Liver (tissue), 9 donors: ENCODE data around the gene TBC1D14. TPM values are rescaled to one million over a fixed set of nuclear protein-coding genes. Genes with fewer than 3 reads are reported as not detected.

Experiments used
- DNase-seq: peaks from one replicate; pipeline ENCODE4 v3.0.0-alpha.2; 2017; ENCODE audit warnings: low spot score
- H3K27ac ChIP-seq, 2 donors: one replicate each; pipeline ENCODE4 v1.7.0; 2013; ENCODE audit warnings: inconsistent platforms in 2 of 2, low read length in 2 of 2, control low read depth in 1 of 2, low read depth in 1 of 2, mild to moderate bottlenecking in 1 of 2
- H3K27me3 ChIP-seq, 4 donors: one replicate each; pipeline versions ENCODE4 v1.6.1 to v1.7.0; 2013; ENCODE audit warnings: low read length in 3 of 4, inconsistent platforms in 1 of 4, mild to moderate bottlenecking in 1 of 4, moderate library complexity in 1 of 4; ENCODE audit not compliant: control insufficient read depth in 4 of 4, insufficient read depth in 4 of 4
- H3K36me3 ChIP-seq, 4 donors: one replicate each; pipeline versions ENCODE4 v1.6.1 to v1.7.0; 2013; ENCODE audit warnings: low read length in 3 of 4, mild to moderate bottlenecking in 3 of 4, low read depth in 1 of 4, moderate library complexity in 1 of 4; ENCODE audit not compliant: control insufficient read depth in 4 of 4, insufficient read depth in 3 of 4
- H3K4me1 ChIP-seq, 4 donors: one replicate each; pipeline versions ENCODE4 v1.6.1 to v1.7.0; 2013; ENCODE audit warnings: low read length in 3 of 4, mild to moderate bottlenecking in 3 of 4, moderate library complexity in 1 of 4; ENCODE audit not compliant: control insufficient read depth in 4 of 4, insufficient read depth in 4 of 4
- H3K4me3 ChIP-seq, 3 donors: one replicate each; pipeline versions ENCODE4 v1.6.1 to v1.7.0; 2013; ENCODE audit warnings: low read length in 3 of 3, control low read depth in 1 of 3, low read depth in 1 of 3, mild to moderate bottlenecking in 1 of 3
- H3K9ac ChIP-seq, 2 donors: one replicate each; pipeline ENCODE4 v1.7.0; 2013; ENCODE audit warnings: low read length in 2 of 2, mild to moderate bottlenecking in 2 of 2, moderate library complexity in 2 of 2, control low read depth in 1 of 2, low read depth in 1 of 2
- H3K9me3 ChIP-seq, 4 donors: one replicate each; pipeline versions ENCODE4 v1.6.1 to v1.7.0; 2013; ENCODE audit warnings: low read length in 3 of 4; ENCODE audit not compliant: control insufficient read depth in 4 of 4
- EGR1 ChIP-seq, 2 donors: IDR thresholded peaks; 2 replicates each; pipeline ENCODE4 v1.6.1; 2016 to 2018; ENCODE audit warnings: antibody characterized with exemption in 2 of 2, low read depth in 2 of 2
- FOXA1 ChIP-seq: IDR thresholded peaks from 2 replicates; pipeline ENCODE4 v1.6.1; 2016; ENCODE audit warnings: antibody characterized with exemption
- FOXA2 ChIP-seq: IDR thresholded peaks from 2 replicates; pipeline ENCODE4 v1.6.1; 2016; ENCODE audit warnings: antibody characterized with exemption
- GABPA ChIP-seq, 2 donors: IDR thresholded peaks in 1 of 2; conservative IDR thresholded peaks in 1 of 2; 2 replicates each; pipeline ENCODE4 v1.6.1; 2016; ENCODE audit warnings: antibody characterized with exemption in 2 of 2, mild to moderate bottlenecking in 1 of 2, moderate library complexity in 1 of 2
- HNF4A ChIP-seq, 2 donors: conservative IDR thresholded peaks; 2 replicates each; pipeline ENCODE4 v1.6.1; 2016; ENCODE audit warnings: antibody characterized with exemption in 2 of 2, mild to moderate bottlenecking in 2 of 2
- HNF4G ChIP-seq: IDR thresholded peaks from 2 replicates; pipeline ENCODE4 v1.6.1; 2016; ENCODE audit warnings: antibody characterized with exemption
- JUND ChIP-seq, 2 donors: IDR thresholded peaks; 2 replicates each; pipeline ENCODE4 v1.6.1; 2016; ENCODE audit warnings: antibody characterized with exemption in 2 of 2
- NR2F2 ChIP-seq: IDR thresholded peaks from 2 replicates; pipeline ENCODE4 v1.6.1; 2016; ENCODE audit warnings: antibody characterized with exemption
- RAD21 ChIP-seq, 2 donors: IDR thresholded peaks; 2 replicates each; pipeline ENCODE4 v1.6.1; 2016; ENCODE audit warnings: antibody characterized with exemption in 2 of 2, mild to moderate bottlenecking in 2 of 2
- RXRA ChIP-seq, 2 donors: IDR thresholded peaks; 2 replicates each; pipeline ENCODE4 v1.6.1; 2017 to 2018; ENCODE audit warnings: antibody characterized with exemption in 2 of 2, mild to moderate bottlenecking in 1 of 2
- SP1 ChIP-seq: IDR thresholded peaks from 2 replicates; pipeline ENCODE4 v1.6.1; 2018; ENCODE audit warnings: antibody characterized with exemption, mild to moderate bottlenecking
- TAF1 ChIP-seq: conservative IDR thresholded peaks from 2 replicates; pipeline ENCODE4 v1.6.1; 2016; ENCODE audit warnings: antibody characterized with exemption, mild to moderate bottlenecking
- YY1 ChIP-seq: IDR thresholded peaks from 2 replicates; pipeline ENCODE4 v1.6.1; 2016; ENCODE audit warnings: antibody characterized with exemption, mild to moderate bottlenecking
- WGBS: extraction: QIAGEN DNeasy Blood & Tissue Kit; methylation state at CpG from one replicate; pipeline ENCODE4 v1.1.7; 2013; 5-methylcytosine and 5-hydroxymethylcytosine counted together
- polyA plus RNA-seq, 2 donors: library from polyadenylated mRNA; stranded (reverse) in 1 of 2; unstranded in 1 of 2; fragments of 200-250 nt in 1 of 2; fragments of >200 nt in 1 of 2; fragmentation: Nextera tagmentation in 1 of 2; extraction: Ambion mirVana in 1 of 2; gene quantifications; one replicate each; pipeline versions ENCODE4 v1.2.1 to v1.2.3, GENCODE V29; 2013 to 2015
- total RNA-seq, 2 donors: library from RNA; depleted of rRNA; stranded (reverse); fragments of >200 nt; gene quantifications; one replicate each; pipeline ENCODE4 v1.2.3, GENCODE V29; 2014
- TF ChIP-seq, protein P1 (sequence below): IDR thresholded peaks from 2 replicates; pipeline ENCODE4 v1.6.1; 2016; ENCODE audit warnings: antibody characterized with exemption
- TF ChIP-seq, protein P2 (sequence below): IDR thresholded peaks from 2 replicates; pipeline ENCODE4 v1.6.1; 2016; ENCODE audit warnings: antibody characterized with exemption
- TF ChIP-seq, protein P3 (sequence below): IDR thresholded peaks from 2 replicates; pipeline ENCODE4 v1.6.1; 2016; ENCODE audit warnings: antibody characterized with exemption, mild to moderate bottlenecking
- TF ChIP-seq, protein P4 (sequence below): IDR thresholded peaks from 2 replicates; pipeline ENCODE4 v1.6.1; 2016; ENCODE audit warnings: antibody characterized with exemption
- TF ChIP-seq, protein P5 (sequence below): fragments of 150-350 bp; IDR thresholded peaks from 2 replicates; pipeline ENCODE4 v1.5.1; 2017; ENCODE audit warnings: improper control_type of control experiment, low read depth, low read length; ENCODE audit not compliant: missing input control
- donor health status: healthy.
- donor health status: healthy.
- donor health status: healthy.
- donor health status: healthy.
- donor health status: healthy.

TBC1D14 gene
- total and polyA plus RNA-seq, 4 donors = 10.0 to 45.2 (median 22.7) TPM

DNA sequence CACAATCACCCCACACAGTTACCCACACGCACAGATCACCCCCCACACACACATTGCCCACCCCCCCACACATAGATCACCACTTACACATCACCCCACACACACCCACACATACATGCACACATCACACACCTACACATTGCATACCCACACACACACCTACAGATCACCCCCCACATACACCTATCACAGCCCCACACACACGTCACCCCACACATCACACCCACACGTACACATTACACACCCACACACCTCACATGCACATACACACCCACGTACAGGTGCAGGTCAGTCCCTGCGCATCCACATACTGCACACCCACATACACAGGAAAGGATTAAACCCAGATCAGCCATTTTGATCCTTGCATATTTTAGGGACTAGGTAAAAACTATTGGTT lies 118.3 kb downstream of the TBC1D14 start:
- Histone ChIP-seq H3K36me3 (peaks cover 9 to 40% (median 23%) of the 10 kb centered on the region in 4 donors), H3K27me3 (no peaks in the 10 kb centered on the region), H3K4me3 (no peak overlapping the region), H3K4me1 (peaks cover 3 to 16% (median 7%) of the 10 kb centered on the region in 4 donors), H3K9ac (no peak overlapping the region), H3K9me3 (no peaks in the 10 kb centered on the region), H3K27ac (no peak overlapping the region)
- TF ChIP-seq TAF1 (no peak), JUND (IDR thresholded peaks at IDR 0.05) (no peak), RXRA (IDR thresholded peaks at IDR 0.05) (no peak), GABPA (IDR thresholded peaks at IDR 0.05 in 1 of 2, conservative IDR thresholded peaks at IDR 0.05 in 1 of 2) (no peak), FOXA2 (no peak), NR2F2 (no peak), EGR1 (IDR thresholded peaks at IDR 0.05; ENCODE audit: low read depth in 2 of 2) (no peak), RAD21 (IDR thresholded peaks at IDR 0.05) (no peak), HNF4A (conservative IDR thresholded peaks at IDR 0.05) (no peak), HNF4G (no peak), YY1 (no peak), SP1 (no peak)
- TF ChIP-seq, protein P1, sequence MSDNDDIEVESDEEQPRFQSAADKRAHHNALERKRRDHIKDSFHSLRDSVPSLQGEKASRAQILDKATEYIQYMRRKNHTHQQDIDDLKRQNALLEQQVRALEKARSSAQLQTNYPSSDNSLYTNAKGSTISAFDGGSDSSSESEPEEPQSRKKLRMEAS = no peak
- TF ChIP-seq, protein P2, sequence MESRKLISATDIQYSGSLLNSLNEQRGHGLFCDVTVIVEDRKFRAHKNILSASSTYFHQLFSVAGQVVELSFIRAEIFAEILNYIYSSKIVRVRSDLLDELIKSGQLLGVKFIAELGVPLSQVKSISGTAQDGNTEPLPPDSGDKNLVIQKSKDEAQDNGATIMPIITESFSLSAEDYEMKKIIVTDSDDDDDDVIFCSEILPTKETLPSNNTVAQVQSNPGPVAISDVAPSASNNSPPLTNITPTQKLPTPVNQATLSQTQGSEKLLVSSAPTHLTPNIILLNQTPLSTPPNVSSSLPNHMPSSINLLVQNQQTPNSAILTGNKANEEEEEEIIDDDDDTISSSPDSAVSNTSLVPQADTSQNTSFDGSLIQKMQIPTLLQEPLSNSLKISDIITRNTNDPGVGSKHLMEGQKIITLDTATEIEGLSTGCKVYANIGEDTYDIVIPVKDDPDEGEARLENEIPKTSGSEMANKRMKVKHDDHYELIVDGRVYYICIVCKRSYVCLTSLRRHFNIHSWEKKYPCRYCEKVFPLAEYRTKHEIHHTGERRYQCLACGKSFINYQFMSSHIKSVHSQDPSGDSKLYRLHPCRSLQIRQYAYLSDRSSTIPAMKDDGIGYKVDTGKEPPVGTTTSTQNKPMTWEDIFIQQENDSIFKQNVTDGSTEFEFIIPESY = no peak
- TF ChIP-seq, protein P3, sequence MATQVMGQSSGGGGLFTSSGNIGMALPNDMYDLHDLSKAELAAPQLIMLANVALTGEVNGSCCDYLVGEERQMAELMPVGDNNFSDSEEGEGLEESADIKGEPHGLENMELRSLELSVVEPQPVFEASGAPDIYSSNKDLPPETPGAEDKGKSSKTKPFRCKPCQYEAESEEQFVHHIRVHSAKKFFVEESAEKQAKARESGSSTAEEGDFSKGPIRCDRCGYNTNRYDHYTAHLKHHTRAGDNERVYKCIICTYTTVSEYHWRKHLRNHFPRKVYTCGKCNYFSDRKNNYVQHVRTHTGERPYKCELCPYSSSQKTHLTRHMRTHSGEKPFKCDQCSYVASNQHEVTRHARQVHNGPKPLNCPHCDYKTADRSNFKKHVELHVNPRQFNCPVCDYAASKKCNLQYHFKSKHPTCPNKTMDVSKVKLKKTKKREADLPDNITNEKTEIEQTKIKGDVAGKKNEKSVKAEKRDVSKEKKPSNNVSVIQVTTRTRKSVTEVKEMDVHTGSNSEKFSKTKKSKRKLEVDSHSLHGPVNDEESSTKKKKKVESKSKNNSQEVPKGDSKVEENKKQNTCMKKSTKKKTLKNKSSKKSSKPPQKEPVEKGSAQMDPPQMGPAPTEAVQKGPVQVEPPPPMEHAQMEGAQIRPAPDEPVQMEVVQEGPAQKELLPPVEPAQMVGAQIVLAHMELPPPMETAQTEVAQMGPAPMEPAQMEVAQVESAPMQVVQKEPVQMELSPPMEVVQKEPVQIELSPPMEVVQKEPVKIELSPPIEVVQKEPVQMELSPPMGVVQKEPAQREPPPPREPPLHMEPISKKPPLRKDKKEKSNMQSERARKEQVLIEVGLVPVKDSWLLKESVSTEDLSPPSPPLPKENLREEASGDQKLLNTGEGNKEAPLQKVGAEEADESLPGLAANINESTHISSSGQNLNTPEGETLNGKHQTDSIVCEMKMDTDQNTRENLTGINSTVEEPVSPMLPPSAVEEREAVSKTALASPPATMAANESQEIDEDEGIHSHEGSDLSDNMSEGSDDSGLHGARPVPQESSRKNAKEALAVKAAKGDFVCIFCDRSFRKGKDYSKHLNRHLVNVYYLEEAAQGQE = no peak
- 96% methylated on average over 5 of the region's 5 CpGs for WGBS
- no peak for DNase-seq

DNA sequence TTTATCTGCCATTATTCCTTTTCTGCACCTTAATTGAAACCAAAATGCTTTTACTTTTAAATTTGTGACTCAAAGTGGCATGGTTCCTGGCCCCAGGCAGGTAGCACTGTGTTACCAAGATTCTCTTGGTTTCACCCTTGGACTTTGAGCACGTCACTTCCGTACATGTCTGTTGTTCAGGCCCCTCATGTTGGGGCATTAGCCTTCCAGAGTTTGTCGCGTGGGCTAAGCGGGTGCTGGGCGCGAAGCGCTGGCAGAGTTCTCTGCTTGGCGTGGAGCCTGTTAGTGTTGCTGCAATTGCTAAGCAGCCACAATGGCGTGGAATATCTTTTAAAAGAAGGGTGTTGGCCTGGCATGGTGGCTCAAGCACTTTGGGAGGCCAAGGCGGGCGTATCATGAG lies 119.6 kb downstream of the TBC1D14 start:
- Histone ChIP-seq H3K4me1 (peaks cover 5 to 20% (median 9%) of the 10 kb centered on the region in 4 donors), H3K27ac (peak overlapping the region; percentile 85 to 86), H3K9me3 (no peaks in the 10 kb centered on the region), H3K4me3 (no peak overlapping the region), H3K36me3 (peaks cover 8 to 36% (median 20%) of the 10 kb centered on the region in 4 donors), H3K9ac (no peak overlapping the region), H3K27me3 (no peaks in the 10 kb centered on the region)
- WGBS = 42% methylated on average over 12 of the region's 12 CpGs
- no peak for DNase-seq
- TF ChIP-seq RXRA (IDR thresholded peaks at IDR 0.05) (peak; percentile 93 to 96), HNF4A (conservative IDR thresholded peaks at IDR 0.05) (peak; percentile 92 to 94), RAD21 (IDR thresholded peaks at IDR 0.05) (peak; percentile 41 to 42), TAF1 (no peak), HNF4G (peak; percentile 72), NR2F2 (no peak), FOXA1 (peak; percentile 62), EGR1 (IDR thresholded peaks at IDR 0.05; ENCODE audit: low read depth in 2 of 2) (peak in 1 of 2 donors; percentile 68), SP1 (peak; percentile 84), JUND (IDR thresholded peaks at IDR 0.05) (peak in 1 of 2 donors; percentile 66), FOXA2 (peak; percentile 24), YY1 (peak; percentile 84)
- TF ChIP-seq, protein P3 = peak; percentile 47
- TF ChIP-seq, protein P1 = peak; percentile 86
- TF ChIP-seq, protein P4, sequence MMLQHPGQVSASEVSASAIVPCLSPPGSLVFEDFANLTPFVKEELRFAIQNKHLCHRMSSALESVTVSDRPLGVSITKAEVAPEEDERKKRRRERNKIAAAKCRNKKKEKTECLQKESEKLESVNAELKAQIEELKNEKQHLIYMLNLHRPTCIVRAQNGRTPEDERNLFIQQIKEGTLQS = no peak
- TF ChIP-seq, protein P5, sequence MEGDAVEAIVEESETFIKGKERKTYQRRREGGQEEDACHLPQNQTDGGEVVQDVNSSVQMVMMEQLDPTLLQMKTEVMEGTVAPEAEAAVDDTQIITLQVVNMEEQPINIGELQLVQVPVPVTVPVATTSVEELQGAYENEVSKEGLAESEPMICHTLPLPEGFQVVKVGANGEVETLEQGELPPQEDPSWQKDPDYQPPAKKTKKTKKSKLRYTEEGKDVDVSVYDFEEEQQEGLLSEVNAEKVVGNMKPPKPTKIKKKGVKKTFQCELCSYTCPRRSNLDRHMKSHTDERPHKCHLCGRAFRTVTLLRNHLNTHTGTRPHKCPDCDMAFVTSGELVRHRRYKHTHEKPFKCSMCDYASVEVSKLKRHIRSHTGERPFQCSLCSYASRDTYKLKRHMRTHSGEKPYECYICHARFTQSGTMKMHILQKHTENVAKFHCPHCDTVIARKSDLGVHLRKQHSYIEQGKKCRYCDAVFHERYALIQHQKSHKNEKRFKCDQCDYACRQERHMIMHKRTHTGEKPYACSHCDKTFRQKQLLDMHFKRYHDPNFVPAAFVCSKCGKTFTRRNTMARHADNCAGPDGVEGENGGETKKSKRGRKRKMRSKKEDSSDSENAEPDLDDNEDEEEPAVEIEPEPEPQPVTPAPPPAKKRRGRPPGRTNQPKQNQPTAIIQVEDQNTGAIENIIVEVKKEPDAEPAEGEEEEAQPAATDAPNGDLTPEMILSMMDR = no peak
